ENCODE results near the gene AQP11.

- TF ChIP-seq POLR2A (IDR thresholded peaks at IDR 0.05) (no peak), CTCF (IDR thresholded peaks at IDR 0.05) (no peak)
Measured at GRCh38 chr11:77598195-77598594, 8.4 kb downstream of the AQP11 start.
